Psoas muscle (tissue), 8 donors: Measurements from ENCODE around the gene UGDH. TPM values are rescaled to one million over a fixed set of nuclear protein-coding genes. Genes with fewer than 3 reads are reported as not detected.

Source experiments
- ATAC-seq, 4 donors: fragments of 200-7000 bp; cut with Tn5 transposase; one replicate each; pipeline ENCODE4 v1.9.1; 2020; ENCODE audit warnings: moderate library complexity in 3 of 4, mild to moderate bottlenecking in 2 of 4
- DNase-seq, 2 donors: peaks; one replicate each; pipeline ENCODE4 v3.0.0-alpha.2; 2020
- H3K27ac ChIP-seq: fragments of 200-600 bp; one replicate; pipeline ENCODE4 v1.8.0; 2022
- H3K27me3 ChIP-seq, 3 donors: fragments of 200-600 bp in 1 of 3; one replicate each; pipeline versions ENCODE4 v1.6.1 to v1.8.0; 2013 to 2022; ENCODE audit warnings: low read length in 2 of 3, mild to moderate bottlenecking in 2 of 3, moderate library complexity in 1 of 3; ENCODE audit not compliant: insufficient read depth in 3 of 3
- H3K36me3 ChIP-seq, 2 donors: fragments of 200-600 bp in 1 of 2; one replicate each; pipeline versions ENCODE4 v1.6.1 to v1.8.0; 2013 to 2022; ENCODE audit warnings: low read depth in 1 of 2, mild to moderate bottlenecking in 1 of 2, moderate library complexity in 1 of 2; ENCODE audit not compliant: insufficient read depth in 1 of 2
- H3K4me1 ChIP-seq: fragments of 200-600 bp; one replicate; pipeline ENCODE4 v1.8.0; 2022
- H3K4me3 ChIP-seq: fragments of 200-600 bp; one replicate; pipeline ENCODE4 v1.8.0; 2022; ENCODE audit warnings: mild to moderate bottlenecking
- H3K9me3 ChIP-seq: fragments of 200-600 bp; one replicate; pipeline ENCODE4 v1.8.0; 2022
- CTCF ChIP-seq: fragments of 200-600 bp; IDR thresholded peaks from one replicate; pipeline ENCODE4 v1.8.0; 2022; ENCODE audit warnings: antibody characterized with exemption
- WGBS, 3 donors: extraction: QIAGEN DNeasy Blood & Tissue Kit; methylation state at CpG; one replicate each; pipeline versions ENCODE4 v1.1.6 to v1.1.7; 2013; 5-methylcytosine and 5-hydroxymethylcytosine counted together
- intact Hi-C, 2 donors: fragments of 100-400 bp; cut with DNase I; formaldehyde crosslinking; loops; one replicate each; pipeline versions ENCODE4 v1.11.0 to v1.14.2; 2022
- long read RNA-seq, 2 donors: library from polyadenylated mRNA; unstranded; transcript quantifications; one replicate each; pipeline ENCODE4 v2.0.0, GENCODE V29; 2021
- polyA plus RNA-seq, 3 donors: library from polyadenylated mRNA; stranded (reverse); fragments of 200-250 nt; gene quantifications; one replicate each; pipeline ENCODE4 v1.2.3, GENCODE V29; 2013
- total RNA-seq, 4 donors: library from RNA; stranded (reverse); fragmentation: NEBNext Ultra II Directional in 2 of 4; extraction: Animal tissue kit (Norgen Biotek cat#: 25700) in 2 of 4; gene quantifications; one replicate each; pipeline versions ENCODE4 v1.2.1 to v1.2.4, GENCODE V29; 2021 to 2023
- donor health status: healthy with polysubstance abuse.
- donor health status: DM: no; HTN: no; CAD: no; lungs with moderate emphysema.
- donor health status: Bipolar disorder and iron deficiency.
- donor health status: healthy.
- donor health status: DM: yes; HTN: yes; CAD: no.
- donor health status: DM: no; HTN: no; CAD: no.
- donor health status: DM: no; HTN: no; CAD: no.
- donor health status: DM: yes; HTN: yes; CAD: no.

Gene UGDH
- total RNA-seq (1 to 10 TPM; 7.7 to 9.8 (median 8.9) TPM), polyA plus RNA-seq (1 to 10 TPM; 2.5 to 6.6 (median 5.6) TPM)
- long read RNA-seq, donor 1, transcript UGDH-201 (12 exons, 3,216 nt): major isoform, 15 of 16 reads
- long read RNA-seq, donor 1, partial matches to known transcripts: 0 of 16 reads
- long read RNA-seq, donor 1, other reads (novel, unspliced or antisense): 0 of 16 reads
- long read RNA-seq, donor 2, transcript UGDH-201 (12 exons, 3,216 nt): major isoform, 18 of 24 reads
- long read RNA-seq, donor 2, partial matches to known transcripts: 1 of 24 reads
- long read RNA-seq, donor 2, other reads (novel, unspliced or antisense): 5 of 24 reads

GRCh38 chr4:39527296-39528060 is at the start of gene UGDH:
UGDH (minus strand) TSS chr4:39527439; CDS start chr4:39521512, 5,927 bp downstream.
- Histone ChIP-seq H3K4me1 (peaks cover 25% of the 10 kb centered on the region), H3K27ac (peak within 1 kb of the TSS; percentile 94), H3K27me3 (no peaks in the 10 kb centered on the region), H3K9me3 (no peaks in the 10 kb centered on the region), H3K4me3 (peak within 1 kb of the TSS; percentile 81), H3K36me3 (peaks cover 0 to 13% of the 10 kb centered on the region in 2 donors)
- 0 to 1% (median 0%) methylated on average over 64 to 73 of the region's 73 CpGs for WGBS, 3 donors
- peak; percentile 97 to 98 for DNase-seq
- intact Hi-C loops: loop anchor here (2.0 to 5.0 kb wide), 4 partner anchors 55 to 449 kb away; partner anchors contain the start of genes PDS5A (in 1 of the 2) and SMIM14 (in 1 of the 2)
- TF ChIP-seq CTCF: no peak
- peak; percentile 98 to 99 (median 98) for ATAC-seq

GRCh38 chr4:39574946-39575345 is 47.7 kb upstream of the UGDH start:
- no peak overlapping the region for H3K27ac ChIP-seq
- no peaks in the 10 kb centered on the region for H3K4me1 ChIP-seq
- no peaks in the 10 kb centered on the region for H3K9me3 ChIP-seq
- H3K36me3 ChIP-seq: peaks cover 0 to 22% of the 10 kb centered on the region in 2 donors
- H3K27me3 ChIP-seq: no peaks in the 10 kb centered on the region
- intact Hi-C loops: no loop called here
- ATAC-seq (no peak), DNase-seq (no peak)
- WGBS, 3 donors: 97 to 99% (median 98%) methylated on average over 5 of the region's 5 CpGs
- no peak for TF ChIP-seq CTCF
- H3K4me3 ChIP-seq: no peak overlapping the region

- intact Hi-C loops: no loop called here
- DNase-seq (no peak), ATAC-seq (no peak)
- Histone ChIP-seq H3K27me3 (no peaks in the 10 kb centered on the region), H3K36me3 (peaks cover 0 to 29% of the 10 kb centered on the region in 2 donors), H3K4me3 (no peak overlapping the region), H3K27ac (no peak overlapping the region), H3K9me3 (no peaks in the 10 kb centered on the region), H3K4me1 (no peaks in the 10 kb centered on the region)
- TF ChIP-seq CTCF: no peak
- WGBS, 3 donors: 83 to 97% (median 93%) methylated on average over 6 of the region's 6 CpGs
Observed at GRCh38 chr4:39571504-39571903, 44.3 kb upstream of the UGDH start.

- H3K27me3 ChIP-seq: no peaks in the 10 kb centered on the region
- DNase-seq (no peak), ATAC-seq (no peak)
- 87 to 90% (median 88%) methylated on average over 4 of the region's 4 CpGs for WGBS, 3 donors
- TF ChIP-seq CTCF: no peak
- H3K9me3 ChIP-seq: no peaks in the 10 kb centered on the region
- H3K4me1 ChIP-seq: no peaks in the 10 kb centered on the region
- no peak overlapping the region for H3K4me3 ChIP-seq
- H3K27ac ChIP-seq: no peak overlapping the region
- H3K36me3 ChIP-seq: peaks cover 0 to 29% of the 10 kb centered on the region in 2 donors
- intact Hi-C loops: no loop called here
Observed at GRCh38 chr4:39571054-39571453, 43.8 kb upstream of the UGDH start.
